22Rv1 (cell line): ENCODE results near the gene ZNF557.
"Not testable (repeated sequence)": the region's sequence is repeated elsewhere in the genome, so short reads cannot be mapped to it uniquely, and the experiment has no call there.

Source experiments
- ZFX ChIP-seq: fragments of 450-650 bp; IDR thresholded peaks from 2 replicates; pipeline ENCODE4 v1.6.1; 2017; ENCODE audit warnings: antibody characterized with exemption, borderline replicate concordance
- TF ChIP-seq, protein P1 (sequence below): fragments of 450-650 bp; IDR thresholded peaks from 2 replicates; pipeline ENCODE4 v1.5.1; 2017; ENCODE audit warnings: mild to moderate bottlenecking

DNA sequence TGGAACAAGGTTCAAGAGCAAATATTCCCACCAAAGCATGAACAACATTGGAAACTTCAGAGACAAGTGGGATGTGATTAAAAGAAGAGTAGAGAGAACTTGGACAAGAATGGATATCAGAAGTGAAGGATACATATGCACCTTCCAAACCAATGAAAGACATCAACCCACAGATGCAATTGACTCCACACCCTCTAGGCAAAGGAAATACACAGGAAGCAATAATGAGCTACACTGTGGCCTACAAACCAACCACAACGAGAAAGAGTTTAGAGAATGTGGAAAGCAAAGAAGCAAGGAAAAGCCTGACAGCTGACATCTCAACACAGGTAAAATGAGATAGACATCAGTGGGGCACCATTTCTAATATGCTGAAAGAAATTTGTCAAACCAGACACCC, 40.7 kb upstream of the ZNF557 start:
- TF ChIP-seq, protein P1, sequence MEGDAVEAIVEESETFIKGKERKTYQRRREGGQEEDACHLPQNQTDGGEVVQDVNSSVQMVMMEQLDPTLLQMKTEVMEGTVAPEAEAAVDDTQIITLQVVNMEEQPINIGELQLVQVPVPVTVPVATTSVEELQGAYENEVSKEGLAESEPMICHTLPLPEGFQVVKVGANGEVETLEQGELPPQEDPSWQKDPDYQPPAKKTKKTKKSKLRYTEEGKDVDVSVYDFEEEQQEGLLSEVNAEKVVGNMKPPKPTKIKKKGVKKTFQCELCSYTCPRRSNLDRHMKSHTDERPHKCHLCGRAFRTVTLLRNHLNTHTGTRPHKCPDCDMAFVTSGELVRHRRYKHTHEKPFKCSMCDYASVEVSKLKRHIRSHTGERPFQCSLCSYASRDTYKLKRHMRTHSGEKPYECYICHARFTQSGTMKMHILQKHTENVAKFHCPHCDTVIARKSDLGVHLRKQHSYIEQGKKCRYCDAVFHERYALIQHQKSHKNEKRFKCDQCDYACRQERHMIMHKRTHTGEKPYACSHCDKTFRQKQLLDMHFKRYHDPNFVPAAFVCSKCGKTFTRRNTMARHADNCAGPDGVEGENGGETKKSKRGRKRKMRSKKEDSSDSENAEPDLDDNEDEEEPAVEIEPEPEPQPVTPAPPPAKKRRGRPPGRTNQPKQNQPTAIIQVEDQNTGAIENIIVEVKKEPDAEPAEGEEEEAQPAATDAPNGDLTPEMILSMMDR, result not testable (repeated sequence)
- TF ChIP-seq ZFX, result not testable (repeated sequence)
